HG03520 (cell line): Measurements from ENCODE around the gene SLC6A17.

Experiments used
- ATAC-seq: cut with Tn5 transposase; IDR thresholded peaks from one replicate; pipeline ENCODE4 v1.9.1; 2021; ENCODE audit warnings: mild to moderate bottlenecking, moderate library complexity; ENCODE audit not compliant: unreplicated experiment

Gene SLC6A17

GRCh38 chr1:110201157-110201825 lies 51.0 kb downstream of the SLC6A17 start:
- no peak for ATAC-seq

DNA sequence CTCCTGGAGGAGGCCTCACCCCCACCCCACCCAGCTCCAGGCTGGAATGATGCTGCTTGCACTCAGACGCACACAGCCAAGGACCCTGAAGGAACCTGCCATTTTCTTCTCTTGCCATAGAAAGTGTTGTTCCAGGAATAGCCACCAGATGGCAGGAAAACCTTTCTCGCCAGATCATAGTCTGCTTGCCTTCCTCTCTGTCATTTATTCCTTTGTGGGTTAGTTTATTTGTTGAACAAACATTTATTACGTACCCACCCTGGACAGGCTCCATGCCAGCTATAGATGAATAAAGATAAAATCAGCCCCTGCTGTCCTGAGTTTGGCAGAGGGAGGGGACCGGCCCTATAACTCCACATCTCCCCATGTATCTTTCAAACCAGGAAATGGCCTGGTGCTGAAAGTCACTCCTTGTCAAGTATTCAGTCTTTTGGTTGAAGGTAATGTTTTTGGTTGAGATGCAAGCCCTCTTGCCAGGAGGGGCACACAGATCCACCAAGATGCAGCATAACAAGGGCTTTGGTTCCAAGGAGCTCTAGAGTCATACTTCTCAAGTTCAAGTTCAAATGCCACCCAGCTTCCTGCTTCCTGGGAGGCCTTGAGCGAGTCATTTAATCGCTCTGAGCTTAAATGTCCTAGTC lies 52.8 kb downstream of the SLC6A17 start:
- no peak for ATAC-seq

DNA sequence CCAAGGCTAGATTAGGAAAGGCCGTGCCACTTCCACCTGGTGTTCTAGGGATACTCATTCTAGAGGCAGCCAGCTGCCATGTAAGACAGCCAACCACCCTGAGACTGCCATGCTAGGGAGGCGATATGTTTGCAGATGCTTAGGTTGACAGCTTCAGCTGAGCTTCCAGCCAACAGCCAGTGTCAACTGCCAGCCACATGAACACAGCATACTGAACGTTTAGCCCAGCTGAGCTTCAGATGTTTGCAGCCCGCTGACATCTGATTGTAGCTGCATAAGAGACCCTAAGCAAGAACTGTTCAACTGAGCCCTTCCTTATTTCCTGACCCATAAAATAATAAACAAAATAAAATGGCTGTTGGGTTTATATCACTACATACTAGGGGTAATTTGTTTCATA lies 54.9 kb downstream of the SLC6A17 start:
- ATAC-seq = no peak

GRCh38 chr1:110205591-110206155 lies 55.4 kb downstream of the SLC6A17 start:
- no peak for ATAC-seq

DNA sequence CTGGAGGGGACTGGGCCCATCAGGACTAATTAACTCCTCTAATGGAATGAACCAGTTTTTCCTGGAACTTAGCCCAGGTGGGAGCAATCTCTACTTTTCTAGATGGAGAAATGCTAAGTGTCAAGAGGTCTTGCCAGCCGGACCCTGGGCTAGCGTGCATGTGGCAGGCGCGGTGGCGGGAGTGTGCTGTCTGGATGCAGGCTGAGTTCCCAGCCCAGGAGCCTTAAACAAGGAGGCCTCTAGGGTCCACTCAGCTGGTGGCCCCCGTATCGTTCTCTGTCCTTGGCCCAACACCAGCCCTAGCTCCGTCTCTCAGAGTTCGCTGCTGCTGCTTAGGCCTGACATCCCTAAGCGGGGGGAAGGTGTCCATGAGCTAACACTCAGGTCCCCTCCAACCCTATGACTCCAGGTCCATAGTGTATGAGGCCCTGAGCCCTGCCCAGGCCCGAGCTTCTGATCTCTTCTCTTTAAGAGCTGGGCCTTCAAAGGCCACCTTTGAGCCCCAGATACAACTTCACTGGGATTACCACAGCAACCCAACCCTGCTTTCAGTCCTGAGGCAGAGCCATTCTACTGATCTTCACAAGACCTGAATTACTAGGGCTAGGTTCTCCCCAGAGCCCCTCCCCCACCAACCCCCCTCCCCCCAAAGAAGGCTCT lies 56.1 kb downstream of the SLC6A17 start:
- ATAC-seq = no peak

GRCh38 chr1:110207831-110208230 lies 57.5 kb downstream of the SLC6A17 start:
- no peak for ATAC-seq

DNA sequence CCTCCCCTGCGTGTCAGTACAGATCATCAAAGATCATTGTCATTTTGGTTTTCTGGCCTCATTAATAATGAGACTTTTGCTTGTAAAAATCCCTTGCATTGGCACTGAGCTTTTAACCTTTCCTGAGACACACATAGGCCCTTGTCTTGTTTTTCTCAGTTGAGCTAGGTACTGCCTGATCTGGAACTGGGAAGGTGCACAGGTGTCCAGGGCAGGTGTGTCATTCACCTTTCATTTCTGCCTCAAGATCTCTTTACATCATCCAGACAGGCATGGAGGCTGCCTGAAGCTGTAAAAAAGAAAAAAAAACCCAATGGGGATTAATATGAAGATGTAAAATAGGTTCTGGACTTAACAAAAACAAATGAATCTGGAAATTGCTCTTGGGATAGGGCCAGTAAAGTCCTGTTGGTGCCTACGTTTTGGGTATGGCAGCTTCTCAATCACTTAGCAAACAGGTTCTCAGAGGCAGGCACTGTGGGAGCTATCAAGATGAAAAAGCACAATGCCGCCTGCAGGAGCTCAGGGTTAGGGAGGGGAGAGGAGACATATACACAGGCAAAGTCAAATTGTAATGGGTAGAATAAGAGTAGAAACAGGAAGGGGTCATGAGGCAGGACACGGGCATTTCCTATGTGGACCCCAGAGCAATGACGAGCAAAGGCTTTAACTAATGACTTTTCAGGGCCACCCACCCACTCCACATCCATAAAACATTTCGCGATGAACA lies 58.8 kb downstream of the SLC6A17 start:
- ATAC-seq = no peak

GRCh38 chr1:110209715-110210603 lies 59.7 kb downstream of the SLC6A17 start, which contains the start of gene KCNC4:
Gene KCNC4, plus strand, starts transcription at chr1:110210314. Its CDS starts 1,186 bp downstream, at chr1:110211500.
- peak; percentile 63 for ATAC-seq

- peak; percentile 16 for ATAC-seq
Measured at GRCh38 chr1:110210604-110211495, 60.6 kb downstream of the SLC6A17 start.

- ATAC-seq = no peak
Measured at GRCh38 chr1:110211496-110212168, 61.3 kb downstream of the SLC6A17 start.

GRCh38 chr1:110212169-110213142 lies 62.2 kb downstream of the SLC6A17 start:
- no peak for ATAC-seq

GRCh38 chr1:110213143-110213540 lies 62.8 kb downstream of the SLC6A17 start:
- no peak for ATAC-seq

- ATAC-seq = no peak
Measured at GRCh38 chr1:110214454-110215404, 64.4 kb downstream of the SLC6A17 start.

- ATAC-seq = no peak
Measured at GRCh38 chr1:110215621-110216515, 65.6 kb downstream of the SLC6A17 start.

- ATAC-seq = peak; percentile 35
Measured at GRCh38 chr1:110216844-110217444, 66.7 kb downstream of the SLC6A17 start.
